Measurements from ENCODE around the gene METAP2.

Gene METAP2

GRCh38 chr12:95533985-95534384 lies 60.0 kb downstream of the METAP2 start:
- Histone ChIP-seq H3K9ac (ENCODE audit: low read length) (no peak overlapping the region), H3K4me3 (ENCODE audit: low read depth, low read length, poor library complexity, severe bottlenecking) (no peak overlapping the region), H3K9me2 (ENCODE audit: low read depth, low read length) (no peaks in the 10 kb centered on the region), H3F3A (ENCODE audit: insufficient read depth, low read length) (no peaks in the 10 kb centered on the region), H3K27ac (ENCODE audit: low read depth, low read length, poor library complexity, severe bottlenecking) (no peak overlapping the region), H3K79me2 (ENCODE audit: insufficient read depth, low read length) (no peaks in the 10 kb centered on the region), H4K20me1 (ENCODE audit: insufficient read depth, low read length) (no peaks in the 10 kb centered on the region), H3K9me3 (ENCODE audit: low read length) (no peaks in the 10 kb centered on the region), H3K36me3 (ENCODE audit: insufficient read depth, low read length) (no peaks in the 10 kb centered on the region), H3K4me2 (ENCODE audit: low read length) (no peak overlapping the region), H2AFZ (ENCODE audit: low read length) (no peak overlapping the region), H3K4me1 (ENCODE audit: insufficient read depth, low read length, severe bottlenecking) (no peaks in the 10 kb centered on the region), H3K27me3 (ENCODE audit: insufficient read depth, low read length) (no peaks in the 10 kb centered on the region; the same call in 1 of the 2 replicates)
- no peak for TF ChIP-seq EZH2 (IDR thresholded peaks at IDR 0.05; ENCODE audit: borderline replicate concordance, low read length)
- TF ChIP-seq, protein P1, sequence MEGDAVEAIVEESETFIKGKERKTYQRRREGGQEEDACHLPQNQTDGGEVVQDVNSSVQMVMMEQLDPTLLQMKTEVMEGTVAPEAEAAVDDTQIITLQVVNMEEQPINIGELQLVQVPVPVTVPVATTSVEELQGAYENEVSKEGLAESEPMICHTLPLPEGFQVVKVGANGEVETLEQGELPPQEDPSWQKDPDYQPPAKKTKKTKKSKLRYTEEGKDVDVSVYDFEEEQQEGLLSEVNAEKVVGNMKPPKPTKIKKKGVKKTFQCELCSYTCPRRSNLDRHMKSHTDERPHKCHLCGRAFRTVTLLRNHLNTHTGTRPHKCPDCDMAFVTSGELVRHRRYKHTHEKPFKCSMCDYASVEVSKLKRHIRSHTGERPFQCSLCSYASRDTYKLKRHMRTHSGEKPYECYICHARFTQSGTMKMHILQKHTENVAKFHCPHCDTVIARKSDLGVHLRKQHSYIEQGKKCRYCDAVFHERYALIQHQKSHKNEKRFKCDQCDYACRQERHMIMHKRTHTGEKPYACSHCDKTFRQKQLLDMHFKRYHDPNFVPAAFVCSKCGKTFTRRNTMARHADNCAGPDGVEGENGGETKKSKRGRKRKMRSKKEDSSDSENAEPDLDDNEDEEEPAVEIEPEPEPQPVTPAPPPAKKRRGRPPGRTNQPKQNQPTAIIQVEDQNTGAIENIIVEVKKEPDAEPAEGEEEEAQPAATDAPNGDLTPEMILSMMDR (IDR thresholded peaks at IDR 0.05; ENCODE audit: low read length): no peak

DNA sequence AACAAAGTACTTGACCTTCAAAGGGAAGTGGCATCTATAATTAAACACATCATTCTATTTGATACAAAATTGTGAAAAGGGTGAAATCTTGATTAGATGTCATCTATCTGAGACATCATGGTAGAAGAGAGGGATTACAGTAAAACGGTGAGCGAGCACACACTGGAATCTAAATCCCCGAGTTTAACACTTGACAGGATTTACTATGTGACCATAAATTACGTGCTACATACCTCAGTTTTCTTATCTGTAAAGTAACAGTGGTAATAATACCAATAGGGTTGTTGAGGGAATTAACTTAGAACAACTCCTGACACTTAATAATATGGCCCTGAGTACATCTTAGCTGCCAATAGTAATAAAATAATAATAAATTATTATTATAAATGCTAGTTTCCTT lies 64.1 kb downstream of the METAP2 start:
- no peaks in the 10 kb centered on the region; the same call in 1 of the 2 replicates for H3K27me3 ChIP-seq (ENCODE audit: insufficient read depth, low read length)
- no peaks in the 10 kb centered on the region for H3K9me2 ChIP-seq (ENCODE audit: low read depth, low read length)
- H3K9me3 ChIP-seq (ENCODE audit: low read length): no peaks in the 10 kb centered on the region
- H3K27ac ChIP-seq (ENCODE audit: low read depth, low read length, poor library complexity, severe bottlenecking): no peak overlapping the region
- H3K9ac ChIP-seq (ENCODE audit: low read length): no peak overlapping the region
- no peak overlapping the region for H3K4me3 ChIP-seq (ENCODE audit: low read depth, low read length, poor library complexity, severe bottlenecking)
- no peaks in the 10 kb centered on the region for H3F3A ChIP-seq (ENCODE audit: insufficient read depth, low read length)
- H3K4me2 ChIP-seq (ENCODE audit: low read length): no peak overlapping the region
- no peaks in the 10 kb centered on the region for H3K79me2 ChIP-seq (ENCODE audit: insufficient read depth, low read length)
- no peak for TF ChIP-seq EZH2 (IDR thresholded peaks at IDR 0.05; ENCODE audit: borderline replicate concordance, low read length)
- TF ChIP-seq, protein P1 (IDR thresholded peaks at IDR 0.05; ENCODE audit: low read length): no peak
- no peaks in the 10 kb centered on the region for H3K36me3 ChIP-seq (ENCODE audit: insufficient read depth, low read length)
- no peaks in the 10 kb centered on the region for H4K20me1 ChIP-seq (ENCODE audit: insufficient read depth, low read length)
- H2AFZ ChIP-seq (ENCODE audit: low read length): no peak overlapping the region
- no peaks in the 10 kb centered on the region for H3K4me1 ChIP-seq (ENCODE audit: insufficient read depth, low read length, severe bottlenecking)

DNA sequence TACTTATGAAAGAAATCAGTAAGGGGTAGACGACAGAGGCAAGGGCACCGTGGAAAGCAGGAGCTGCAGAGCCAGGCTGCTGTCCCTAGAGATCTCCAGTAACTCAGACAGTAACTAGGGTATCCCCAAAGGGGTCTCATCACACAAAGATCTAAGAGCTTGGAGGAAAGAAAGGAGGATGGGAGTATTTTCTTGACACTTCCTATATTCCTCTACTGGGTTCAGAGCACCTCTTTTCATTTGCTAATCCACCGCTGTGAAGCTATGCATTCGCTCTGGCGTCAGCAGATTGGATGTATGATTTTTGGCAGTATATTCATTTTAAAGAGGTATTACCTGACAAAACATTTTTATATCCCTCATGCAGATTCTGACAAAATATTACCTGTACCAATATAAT lies 64.7 kb downstream of the METAP2 start:
- Histone ChIP-seq H3K79me2 (ENCODE audit: insufficient read depth, low read length) (no peaks in the 10 kb centered on the region), H4K20me1 (ENCODE audit: insufficient read depth, low read length) (no peaks in the 10 kb centered on the region), H3K9me3 (ENCODE audit: low read length) (no peaks in the 10 kb centered on the region), H3K36me3 (ENCODE audit: insufficient read depth, low read length) (no peaks in the 10 kb centered on the region), H3K27me3 (ENCODE audit: insufficient read depth, low read length) (no peaks in the 10 kb centered on the region; the same call in 1 of the 2 replicates), H3K9ac (ENCODE audit: low read length) (no peak overlapping the region), H3K4me2 (ENCODE audit: low read length) (no peak overlapping the region), H3K9me2 (ENCODE audit: low read depth, low read length) (no peaks in the 10 kb centered on the region), H3K4me1 (ENCODE audit: insufficient read depth, low read length, severe bottlenecking) (no peaks in the 10 kb centered on the region), H3F3A (ENCODE audit: insufficient read depth, low read length) (no peaks in the 10 kb centered on the region), H3K27ac (ENCODE audit: low read depth, low read length, poor library complexity, severe bottlenecking) (no peak overlapping the region), H2AFZ (ENCODE audit: low read length) (no peak overlapping the region), H3K4me3 (ENCODE audit: low read depth, low read length, poor library complexity, severe bottlenecking) (no peak overlapping the region)
- TF ChIP-seq, protein P1 (IDR thresholded peaks at IDR 0.05; ENCODE audit: low read length): no peak
